Mesenchymal stem cell (in vitro differentiated cells and primary cell): Measurements from ENCODE around the gene MRPS11.

Source experiments
- DNase-seq: peaks from one replicate; pipeline ENCODE4 v3.0.0-alpha.2; 2013
- H2AFZ ChIP-seq: one replicate; pipeline ENCODE4 v1.6.1; 2013; ENCODE audit warnings: low read depth, mild to moderate bottlenecking, control low read depth, inconsistent platforms, low read length, moderate library complexity
- H2AK5ac ChIP-seq: 2 replicates; pipeline ENCODE4 v1.6.1; 2013; ENCODE audit warnings: low read length, moderate library complexity, mild to moderate bottlenecking, inconsistent platforms; ENCODE audit not compliant: severe bottlenecking
- H2BK120ac ChIP-seq: one replicate; pipeline ENCODE4 v1.6.1; 2013; ENCODE audit warnings: low read depth, mild to moderate bottlenecking, inconsistent platforms, low read length, moderate library complexity
- H2BK12ac ChIP-seq, 2 experiments: one replicate each; pipeline ENCODE4 v1.6.1; 2013; ENCODE audit warnings: inconsistent platforms in 2 of 2, low read length in 2 of 2, mild to moderate bottlenecking in 2 of 2, moderate library complexity in 2 of 2, control low read depth in 1 of 2
- H2BK15ac ChIP-seq: one replicate; pipeline ENCODE4 v1.6.1; 2013; ENCODE audit warnings: mild to moderate bottlenecking, low read depth, inconsistent platforms; ENCODE audit not compliant: poor library complexity, severe bottlenecking
- H2BK5ac ChIP-seq: 2 replicates; pipeline ENCODE4 v1.6.1; 2013; ENCODE audit warnings: low read depth, mild to moderate bottlenecking, low read length, control low read depth, inconsistent platforms; ENCODE audit not compliant: poor library complexity, severe bottlenecking
- H3K14ac ChIP-seq, 2 experiments: one replicate each; pipeline ENCODE4 v1.6.1; 2013; ENCODE audit warnings: inconsistent platforms in 2 of 2, low read length in 2 of 2, control low read depth in 1 of 2, mild to moderate bottlenecking in 1 of 2, moderate library complexity in 1 of 2
- H3K18ac ChIP-seq, 2 experiments: one replicate each; pipeline ENCODE4 v1.6.1; 2013; ENCODE audit warnings: inconsistent platforms in 2 of 2, low read length in 2 of 2, control low read depth in 1 of 2, low read depth in 1 of 2, mild to moderate bottlenecking in 1 of 2
- H3K23ac ChIP-seq, 2 experiments: one replicate each; pipeline ENCODE4 v1.6.1; 2013; ENCODE audit warnings: inconsistent platforms in 2 of 2, low read length in 2 of 2, mild to moderate bottlenecking in 2 of 2, moderate library complexity in 2 of 2, control low read depth in 1 of 2
- H3K27ac ChIP-seq: 2 replicates; pipeline ENCODE4 v1.5.1; 2013; ENCODE audit warnings: mild to moderate bottlenecking, moderate library complexity, low read length, control low read depth, inconsistent platforms; ENCODE audit not compliant: poor library complexity, severe bottlenecking
- H3K27me3 ChIP-seq, 2 experiments: 2 replicates each; pipeline versions ENCODE4 v1.6.1 to v1.7.0; 2013; ENCODE audit warnings: low read length in 2 of 2, mild to moderate bottlenecking in 2 of 2, moderate library complexity in 2 of 2, control low read depth in 1 of 2, inconsistent platforms in 1 of 2; ENCODE audit not compliant: control insufficient read depth in 1 of 2, insufficient read depth in 1 of 2
- H3K36me3 ChIP-seq, 2 experiments: 2 replicates each; pipeline versions ENCODE4 v1.6.1 to v1.7.0; 2013; ENCODE audit warnings: low read length in 2 of 2, control low read depth in 1 of 2, inconsistent platforms in 1 of 2, low read depth in 1 of 2, mild to moderate bottlenecking in 1 of 2; ENCODE audit not compliant: insufficient read depth in 2 of 2, control insufficient read depth in 1 of 2
- H3K4ac ChIP-seq, 2 experiments: one replicate each; pipeline ENCODE4 v1.6.1; 2013; ENCODE audit warnings: inconsistent platforms in 2 of 2, low read length in 2 of 2, mild to moderate bottlenecking in 2 of 2, moderate library complexity in 2 of 2, control low read depth in 1 of 2, low read depth in 1 of 2
- H3K4me1 ChIP-seq: 2 replicates; pipeline ENCODE4 v1.6.1; 2013; ENCODE audit warnings: low read depth, low read length, control low read depth; ENCODE audit not compliant: control insufficient read depth, insufficient read depth
- H3K4me2 ChIP-seq: 2 replicates; pipeline ENCODE4 v1.6.1; 2013; ENCODE audit warnings: low read length, mild to moderate bottlenecking, inconsistent platforms; ENCODE audit not compliant: poor library complexity, severe bottlenecking
- H3K4me3 ChIP-seq, 2 experiments: 2 replicates each; pipeline versions ENCODE4 v1.5.1 to v1.7.0; 2013; ENCODE audit warnings: low read length in 2 of 2, mild to moderate bottlenecking in 2 of 2, control low read depth in 1 of 2, low read depth in 1 of 2; ENCODE audit not compliant: insufficient read depth in 1 of 2
- H3K79me1 ChIP-seq: replicated peaks from 2 replicates; pipeline ENCODE4 v1.6.1; 2013; ENCODE audit warnings: mild to moderate bottlenecking, control low read depth, low read length, inconsistent platforms; ENCODE audit not compliant: poor library complexity, severe bottlenecking
- H3K9ac ChIP-seq: 2 replicates; pipeline ENCODE4 v1.7.0; 2013; ENCODE audit warnings: mild to moderate bottlenecking, low read length, moderate library complexity
- H3K9me3 ChIP-seq: 2 replicates; pipeline ENCODE4 v1.7.0; 2013; ENCODE audit warnings: mild to moderate bottlenecking, low read length; ENCODE audit not compliant: control insufficient read depth
- H4K8ac ChIP-seq: one replicate; pipeline ENCODE4 v1.6.1; 2013; ENCODE audit warnings: inconsistent platforms, mild to moderate bottlenecking, low read length, moderate library complexity
- H4K91ac ChIP-seq: one replicate; pipeline ENCODE4 v1.6.1; 2013; ENCODE audit warnings: mild to moderate bottlenecking, low read length, inconsistent platforms
- WGBS: methylation state at CpG from one replicate; pipeline ENCODE4 v1.1.7; 2013; ENCODE audit warnings: mixed read lengths; 5-methylcytosine and 5-hydroxymethylcytosine counted together

The MRPS11 gene

GRCh38 chr15:88449581-88449980 lies 17.9 kb upstream of the MRPS11 start:
- H3K18ac ChIP-seq: no peak overlapping the region
- no peak overlapping the region for H3K23ac ChIP-seq
- no peaks in the 10 kb centered on the region for H3K4me1 ChIP-seq
- WGBS: 79% methylated on average over 8 of the region's 8 CpGs
- H3K9me3 ChIP-seq: peaks cover 11% of the 10 kb centered on the region
- no peaks in the 10 kb centered on the region for H3K79me1 ChIP-seq
- H2BK120ac ChIP-seq: no peak overlapping the region
- H3K4me3 ChIP-seq: no peak overlapping the region
- H3K9ac ChIP-seq: no peak overlapping the region
- no peak overlapping the region for H2BK15ac ChIP-seq
- no peak overlapping the region for H3K4ac ChIP-seq
- no peak overlapping the region for H2BK5ac ChIP-seq
- H4K91ac ChIP-seq: no peak overlapping the region
- no peak overlapping the region for H3K14ac ChIP-seq
- no peak for DNase-seq
- no peak overlapping the region for H3K4me2 ChIP-seq
- H3K27ac ChIP-seq: no peak overlapping the region
- peaks cover 5 to 7% of the 10 kb centered on the region in 2 experiments for H3K27me3 ChIP-seq
- no peak overlapping the region for H2BK12ac ChIP-seq
- H3K36me3 ChIP-seq: no peaks in the 10 kb centered on the region
- no peak overlapping the region for H2AFZ ChIP-seq
- no peak overlapping the region for H2AK5ac ChIP-seq
- no peak overlapping the region for H4K8ac ChIP-seq

- Histone ChIP-seq H3K79me1 (no peaks in the 10 kb centered on the region), H3K18ac (no peak overlapping the region), H2BK120ac (no peak overlapping the region), H3K36me3 (no peaks in the 10 kb centered on the region), H3K14ac (no peak overlapping the region), H3K4me1 (peaks cover 3% of the 10 kb centered on the region), H2BK12ac (no peak overlapping the region), H4K8ac (no peak overlapping the region), H2AFZ (no peak overlapping the region), H3K23ac (no peak overlapping the region), H3K27ac (no peak overlapping the region), H4K91ac (no peak overlapping the region), H3K27me3 (peaks cover 5 to 7% of the 10 kb centered on the region in 2 experiments), H2AK5ac (no peak overlapping the region), H2BK5ac (no peak overlapping the region), H2BK15ac (no peak overlapping the region), H3K4me3 (no peak overlapping the region), H3K9me3 (peaks cover 4% of the 10 kb centered on the region), H3K4ac (no peak overlapping the region), H3K9ac (no peak overlapping the region), H3K4me2 (no peak overlapping the region)
- WGBS: 6% methylated on average over 12 of the region's 12 CpGs
- DNase-seq: peak; percentile 66
These were observed 17.2 kb upstream of the MRPS11 start for GRCh38 chr15:88450125-88450798.

- Histone ChIP-seq H2BK12ac (no peak overlapping the region), H3K4ac (no peak overlapping the region), H3K79me1 (peaks cover 1% of the 10 kb centered on the region), H3K9me3 (no peaks in the 10 kb centered on the region), H4K91ac (no peak overlapping the region), H3K23ac (no peak overlapping the region), H3K27ac (no peak overlapping the region), H3K14ac (no peak overlapping the region), H2BK5ac (no peak overlapping the region), H3K36me3 (peaks cover 8 to 15% of the 10 kb centered on the region in 2 experiments), H3K18ac (no peak overlapping the region), H3K4me3 (no peak overlapping the region), H2AK5ac (no peak overlapping the region), H2BK15ac (no peak overlapping the region), H4K8ac (no peak overlapping the region), H2BK120ac (no peak overlapping the region), H3K27me3 (peaks cover 0 to 5% of the 10 kb centered on the region in 2 experiments), H3K4me1 (peaks cover 3% of the 10 kb centered on the region), H2AFZ (no peak overlapping the region), H3K4me2 (no peak overlapping the region), H3K9ac (no peak overlapping the region)
- WGBS: 41% methylated on average over 1 of the region's 1 CpG
- no peak for DNase-seq
These were observed 13.9 kb upstream of the MRPS11 start for GRCh38 chr15:88453651-88454050.

- no peak overlapping the region for H3K4me3 ChIP-seq
- H3K9me3 ChIP-seq: no peaks in the 10 kb centered on the region
- DNase-seq: peak; percentile 5
- no peak overlapping the region for H2AK5ac ChIP-seq
- peaks cover 11 to 21% of the 10 kb centered on the region in 2 experiments for H3K36me3 ChIP-seq
- no peak overlapping the region for H3K27ac ChIP-seq
- no peak overlapping the region for H4K91ac ChIP-seq
- H3K79me1 ChIP-seq: peaks cover 3% of the 10 kb centered on the region
- H3K4me1 ChIP-seq: peaks cover 3% of the 10 kb centered on the region
- no peak overlapping the region for H3K9ac ChIP-seq
- WGBS: 28% methylated on average over 1 of the region's 1 CpG
- H3K27me3 ChIP-seq: peaks cover 0 to 5% of the 10 kb centered on the region in 2 experiments
- H3K4ac ChIP-seq: no peak overlapping the region
- H3K4me2 ChIP-seq: no peak overlapping the region
- H3K14ac ChIP-seq: no peak overlapping the region
- H2BK120ac ChIP-seq: no peak overlapping the region
- H2BK12ac ChIP-seq: no peak overlapping the region
- H2BK5ac ChIP-seq: no peak overlapping the region
- H2BK15ac ChIP-seq: no peak overlapping the region
- H4K8ac ChIP-seq: no peak overlapping the region
- H3K18ac ChIP-seq: no peak overlapping the region
- no peak overlapping the region for H3K23ac ChIP-seq
- no peak overlapping the region for H2AFZ ChIP-seq
These were observed 13.3 kb upstream of the MRPS11 start for GRCh38 chr15:88454236-88454635.
